Measurements from ENCODE around the gene ARHGAP26. TPM values are rescaled to one million over a fixed set of nuclear protein-coding genes. Genes with fewer than 3 reads are reported as not detected.
A peak's percentile ranks its signal among the peaks of the same experiment; 100 is the strongest.

ARHGAP26 gene
- total RNA-seq, 1 experiment from 2014 or later: 79.8 TPM

- Histone ChIP-seq H3K27me3 (replicated peaks; ENCODE audit: control insufficient read depth, insufficient read depth, low read length) (no peaks in the 10 kb centered on the region), H3K36me3 (ENCODE audit: control insufficient read depth, insufficient read depth, low read length) (peaks cover 1% of the 10 kb centered on the region; the same call in 1 of the 2 replicates), H3K4me1 (no peaks in the 10 kb centered on the region), H3K4me3 (ENCODE audit: low read depth, low read length) (no peak overlapping the region), H3K9me3 (no peaks in the 10 kb centered on the region)
- no TSS peak for BruUV-seq (replicated peaks)
- no peak for TF ChIP-seq CTCF (IDR thresholded peaks at IDR 0.05; ENCODE audit: insufficient read depth in 1 of 2, low read depth in 1 of 2, low read length in 1 of 2, severe bottlenecking in 1 of 2, unreplicated experiment in 1 of 2)
- H3K27me3 Mint-ChIP-seq (ENCODE audit: insufficient read depth, unreplicated experiment): no peaks in the 10 kb centered on the region
- peaks cover 12% of the 10 kb centered on the region for H3K9me3 Mint-ChIP-seq (ENCODE audit: unreplicated experiment)
- no peak overlapping the region for H3K27ac Mint-ChIP-seq (ENCODE audit: unreplicated experiment)
- no peak for DNase-seq
- CTCF ChIA-PET: no interaction called here
- H3K36me3 Mint-ChIP-seq (ENCODE audit: insufficient read depth, unreplicated experiment): peaks cover 35% of the 10 kb centered on the region
- POLR2A ChIA-PET: no interaction called here
- intact Hi-C loops (cut with micrococcal nuclease; ENCODE audit: unreplicated experiment): no loop called here
- no peaks in the 10 kb centered on the region for H3K4me1 Mint-ChIP-seq (ENCODE audit: low read depth, unreplicated experiment)
- no peak overlapping the region for H3K4me3 Mint-ChIP-seq (ENCODE audit: unreplicated experiment)
Observed at GRCh38 chr5:143205386-143205785, 435.2 kb downstream of the ARHGAP26 start.

GRCh38 chr5:143205883-143206195, 435.7 kb downstream of the ARHGAP26 start:
- POLR2A ChIA-PET: no interaction called here
- H3K27ac Mint-ChIP-seq (ENCODE audit: unreplicated experiment): no peak overlapping the region
- no peak for DNase-seq
- CTCF ChIA-PET: no interaction called here
- H3K4me3 Mint-ChIP-seq (ENCODE audit: unreplicated experiment): no peak overlapping the region
- no peaks in the 10 kb centered on the region for H3K9me3 ChIP-seq
- H3K9me3 Mint-ChIP-seq (ENCODE audit: unreplicated experiment): peaks cover 12% of the 10 kb centered on the region
- no peaks in the 10 kb centered on the region for H3K27me3 Mint-ChIP-seq (ENCODE audit: insufficient read depth, unreplicated experiment)
- BruUV-seq (replicated peaks): no TSS peak
- no peak for TF ChIP-seq CTCF (IDR thresholded peaks at IDR 0.05; ENCODE audit: insufficient read depth in 1 of 2, low read depth in 1 of 2, low read length in 1 of 2, severe bottlenecking in 1 of 2, unreplicated experiment in 1 of 2)
- H3K27me3 ChIP-seq (replicated peaks; ENCODE audit: control insufficient read depth, insufficient read depth, low read length): no peaks in the 10 kb centered on the region
- H3K4me3 ChIP-seq (ENCODE audit: low read depth, low read length): no peak overlapping the region
- no peaks in the 10 kb centered on the region for H3K4me1 Mint-ChIP-seq (ENCODE audit: low read depth, unreplicated experiment)
- intact Hi-C loops (cut with micrococcal nuclease; ENCODE audit: unreplicated experiment): no loop called here
- H3K36me3 Mint-ChIP-seq (ENCODE audit: insufficient read depth, unreplicated experiment): peaks cover 40% of the 10 kb centered on the region
- H3K4me1 ChIP-seq: no peaks in the 10 kb centered on the region
- H3K36me3 ChIP-seq (ENCODE audit: control insufficient read depth, insufficient read depth, low read length): peaks cover 1% of the 10 kb centered on the region; the same call in 1 of the 2 replicates

GRCh38 chr5:143206196-143207053, 436.2 kb downstream of the ARHGAP26 start:
- no peak for TF ChIP-seq CTCF (IDR thresholded peaks at IDR 0.05; ENCODE audit: insufficient read depth in 1 of 2, low read depth in 1 of 2, low read length in 1 of 2, severe bottlenecking in 1 of 2, unreplicated experiment in 1 of 2)
- Histone ChIP-seq H3K4me1 (no peaks in the 10 kb centered on the region), H3K27me3 (replicated peaks; ENCODE audit: control insufficient read depth, insufficient read depth, low read length) (no peaks in the 10 kb centered on the region), H3K4me3 (ENCODE audit: low read depth, low read length) (no peak overlapping the region), H3K9me3 (no peaks in the 10 kb centered on the region), H3K36me3 (ENCODE audit: control insufficient read depth, insufficient read depth, low read length) (peaks cover 1% of the 10 kb centered on the region; the same call in 1 of the 2 replicates)
- Mint-ChIP-seq H3K27me3 (ENCODE audit: insufficient read depth, unreplicated experiment) (no peaks in the 10 kb centered on the region), H3K27ac (ENCODE audit: unreplicated experiment) (peak overlapping the region; percentile 51), H3K36me3 (ENCODE audit: insufficient read depth, unreplicated experiment) (peaks cover 40% of the 10 kb centered on the region), H3K9me3 (ENCODE audit: unreplicated experiment) (peaks cover 12% of the 10 kb centered on the region), H3K4me3 (ENCODE audit: unreplicated experiment) (no peak overlapping the region), H3K4me1 (ENCODE audit: low read depth, unreplicated experiment) (no peaks in the 10 kb centered on the region)
- intact Hi-C loops (cut with micrococcal nuclease; ENCODE audit: unreplicated experiment): no loop called here
- ChIA-PET CTCF (no interaction called here), POLR2A (no interaction called here)
- DNase-seq: no peak
- BruUV-seq (replicated peaks): no TSS peak
